Heart left ventricle (tissue), 13 donors: ENCODE data around the gene ABCC3.

Source experiments
- POLR2A ChIP-seq, 2 donors: fragments of 450-650 bp; IDR thresholded peaks; one replicate each; pipeline ENCODE4 v1.6.1; 2017; ENCODE audit warnings: antibody characterized with exemption in 2 of 2, mild to moderate bottlenecking in 2 of 2, moderate library complexity in 2 of 2
- TF ChIP-seq, protein P1 (sequence below), 12 donors: fragments of 200-600 bp; sonication (generic) in 4 of 12; IDR thresholded peaks; one replicate each; pipeline versions ENCODE4 v1.5.0 to v1.8.0; 2018 to 2022; ENCODE audit warnings: antibody characterized with exemption in 12 of 12, mild to moderate bottlenecking in 5 of 12
- donor health status: ischemic (EF 13 %, LVEDD 7.1; RV severe dilation, severe dysfunction).
- donor health status: DM: no; HTN: yes; CAD: no.
- donor health status: DM: no; HTN: no; CAD: no.
- donor health status: ischemic (EF 25% LVEDD 6.9; RV normal size, moderate dysfunction).
- donor health status: ischemic (EF 25% LVEDD 5.7; RV mildly dilated, moderate dysfunction).
- donor health status: ischemic (EF 35%, LVEDD 5.7; RV mildly dilated, moderate dysfunction).
- donor health status: nonischemic (EF 11% LVEDD 7.7; RV severe dilation, severe dysfunction).
- donor health status: DM: yes; HTN: yes; CAD: no.
- donor health status: PGD.
- donor health status: ischemic (EF 29% LVEDD 5.4; RV normal size, mild dysfunction).
- donor health status: nonischemic (EF 23%, LVEDD 6.1; RV moderate dilation, normal function).

DNA sequence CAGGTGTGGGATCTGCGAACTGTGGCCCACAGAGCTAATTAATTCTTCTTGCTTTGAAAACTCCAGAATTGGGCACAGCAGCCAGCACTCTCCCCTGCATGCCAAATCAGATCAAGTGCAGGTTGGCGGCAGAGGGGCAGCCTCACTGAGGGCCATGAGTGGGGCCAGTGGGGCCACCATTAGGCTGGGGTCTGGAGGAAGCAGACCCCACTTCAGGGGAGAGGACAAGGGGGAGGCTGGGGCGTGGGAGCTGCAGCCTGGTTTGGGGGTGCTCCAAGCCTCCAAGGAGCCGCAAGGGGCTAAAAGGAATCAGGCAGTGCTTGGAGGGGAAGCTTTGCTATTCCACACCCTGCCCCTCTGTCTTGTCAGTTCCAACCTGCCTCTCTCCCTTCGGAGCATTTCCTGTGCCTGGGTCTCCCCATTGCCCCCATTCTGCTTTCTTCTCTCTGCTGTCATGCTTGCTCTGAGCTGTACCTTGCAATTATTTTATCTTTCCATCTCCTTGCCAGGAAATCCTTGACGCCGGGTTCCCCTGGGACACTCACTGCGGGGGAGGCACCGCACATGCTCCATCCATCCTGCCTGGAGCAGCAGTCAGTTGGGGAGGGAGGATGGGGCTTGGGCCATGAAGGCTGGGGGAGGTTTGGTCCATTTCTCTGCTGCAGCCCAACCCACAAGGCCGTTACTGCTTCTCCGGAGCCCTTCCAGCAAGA lies 3.3 kb upstream of the ABCC3 start:
- TF ChIP-seq, protein P1, sequence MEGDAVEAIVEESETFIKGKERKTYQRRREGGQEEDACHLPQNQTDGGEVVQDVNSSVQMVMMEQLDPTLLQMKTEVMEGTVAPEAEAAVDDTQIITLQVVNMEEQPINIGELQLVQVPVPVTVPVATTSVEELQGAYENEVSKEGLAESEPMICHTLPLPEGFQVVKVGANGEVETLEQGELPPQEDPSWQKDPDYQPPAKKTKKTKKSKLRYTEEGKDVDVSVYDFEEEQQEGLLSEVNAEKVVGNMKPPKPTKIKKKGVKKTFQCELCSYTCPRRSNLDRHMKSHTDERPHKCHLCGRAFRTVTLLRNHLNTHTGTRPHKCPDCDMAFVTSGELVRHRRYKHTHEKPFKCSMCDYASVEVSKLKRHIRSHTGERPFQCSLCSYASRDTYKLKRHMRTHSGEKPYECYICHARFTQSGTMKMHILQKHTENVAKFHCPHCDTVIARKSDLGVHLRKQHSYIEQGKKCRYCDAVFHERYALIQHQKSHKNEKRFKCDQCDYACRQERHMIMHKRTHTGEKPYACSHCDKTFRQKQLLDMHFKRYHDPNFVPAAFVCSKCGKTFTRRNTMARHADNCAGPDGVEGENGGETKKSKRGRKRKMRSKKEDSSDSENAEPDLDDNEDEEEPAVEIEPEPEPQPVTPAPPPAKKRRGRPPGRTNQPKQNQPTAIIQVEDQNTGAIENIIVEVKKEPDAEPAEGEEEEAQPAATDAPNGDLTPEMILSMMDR (IDR thresholded peaks at IDR 0.05), result no peak
- no peak for TF ChIP-seq POLR2A (IDR thresholded peaks at IDR 0.05)
